ENCODE results near the gene INPP5D.

GRCh38 chr2:233119806-233120205 is 59.7 kb downstream of the INPP5D start:
- TF ChIP-seq CTCF (IDR thresholded peaks at IDR 0.05; ENCODE audit: low read depth, low read length, missing input control): no peak
- no peak for TF ChIP-seq HNF4G (IDR thresholded peaks at IDR 0.05)

Data from liver (tissue), 3 donors.